A673 (cell line): Measurements from ENCODE around the gene OR4D11.

ENCODE experiments used
- CTCF ChIP-seq: fragments of 300-800, 200-600 bp; sonication (generic); conservative IDR thresholded peaks from 2 replicates; pipeline ENCODE4 v1.5.1; 2017; ENCODE audit warnings: low read depth, mild to moderate bottlenecking, antibody characterized with exemption, low read length, moderate library complexity, mixed read lengths
- EZH2 ChIP-seq: fragments of 200-600 bp; sonication (generic); IDR thresholded peaks from 2 replicates; pipeline ENCODE4 v1.6.1; 2017; ENCODE audit warnings: borderline replicate concordance, low read depth, mild to moderate bottlenecking, mixed read lengths, antibody characterized with exemption, low read length; ENCODE audit not compliant: poor library complexity, severe bottlenecking

- TF ChIP-seq CTCF (no peak), EZH2 (no peak)
Observed at GRCh38 chr11:59501931-59502330, 1.4 kb upstream of the OR4D11 start.
